Inflammatory macrophage treated with lipopolysaccharide for 4 hours (primary cell): ENCODE measurements around the gene GPBP1L1.
"Not testable (repeated sequence)": the region's sequence is repeated elsewhere in the genome, so short reads cannot be mapped to it uniquely, and the experiment has no call there.

Experiments used
- DNase-seq: peaks from one replicate; pipeline ENCODE4 v3.0.0-alpha.2; 2020

GPBP1L1 gene

GRCh38 chr1:45686288-45687013, at the start of gene GPBP1L1:
Gene GPBP1L1 (minus strand): TSS chr1:45686533. CDS start chr1:45659087, 27,446 bp downstream.
- peak; percentile 98 for DNase-seq

- DNase-seq, result no peak
Observed at GRCh38 chr1:45730780-45731319, 44.5 kb upstream of the GPBP1L1 start.

- peak; percentile 54 for DNase-seq
Observed at GRCh38 chr1:45730075-45730779, 43.9 kb upstream of the GPBP1L1 start.

- not testable (repeated sequence) for DNase-seq
Observed at GRCh38 chr1:45726007-45726406, 39.7 kb upstream of the GPBP1L1 start.

GRCh38 chr1:45723248-45723930, 37.1 kb upstream of the GPBP1L1 start:
- DNase-seq, result peak; percentile 0

GRCh38 chr1:45722809-45723208, 36.5 kb upstream of the GPBP1L1 start:
- peak; percentile 72 for DNase-seq

GRCh38 chr1:45721207-45721606, 34.9 kb upstream of the GPBP1L1 start:
- DNase-seq, result no peak

GRCh38 chr1:45718289-45718688, 32.0 kb upstream of the GPBP1L1 start:
- no peak for DNase-seq

- not testable (repeated sequence) for DNase-seq
Observed at GRCh38 chr1:45717386-45717785, 31.1 kb upstream of the GPBP1L1 start.

GRCh38 chr1:45716700-45717099, 30.4 kb upstream of the GPBP1L1 start:
- no peak for DNase-seq

- DNase-seq, result no peak
Observed at GRCh38 chr1:45713711-45714110, 27.4 kb upstream of the GPBP1L1 start.

- no peak for DNase-seq
Observed at GRCh38 chr1:45704637-45705036, 18.3 kb upstream of the GPBP1L1 start.

GRCh38 chr1:45694823-45695222, 8.5 kb upstream of the GPBP1L1 start:
- DNase-seq, result no peak

- DNase-seq, result not testable (repeated sequence)
Observed at GRCh38 chr1:45693811-45694210, 7.5 kb upstream of the GPBP1L1 start.

- DNase-seq, result peak; percentile 84
Observed at GRCh38 chr1:45687754-45688740, 1.7 kb upstream of the GPBP1L1 start, which contains the start of gene TMEM69. Gene TMEM69 (plus strand): TSS chr1:45688181. CDS start chr1:45691069, 2,888 bp downstream.

- peak; percentile 100 for DNase-seq
Observed at GRCh38 chr1:45687014-45687753, 851 bp upstream of the GPBP1L1 start.

- peak; percentile 31 for DNase-seq
Observed at GRCh38 chr1:45686015-45686287, 382 bp downstream of the GPBP1L1 start.

- peak; percentile 48 for DNase-seq
Observed at GRCh38 chr1:45685308-45686014, 872 bp downstream of the GPBP1L1 start.

GRCh38 chr1:45684402-45684801, 1.9 kb downstream of the GPBP1L1 start:
- no peak for DNase-seq

- DNase-seq, result no peak
Observed at GRCh38 chr1:45682942-45683341, 3.4 kb downstream of the GPBP1L1 start.

GRCh38 chr1:45679123-45679522, 7.2 kb downstream of the GPBP1L1 start:
- DNase-seq, result no peak
